Trophoblast cell (in vitro differentiated cells and primary cell): ENCODE results near the gene MSANTD2.

Source experiments
- DNase-seq, 2 donors: peaks; one replicate each; pipeline ENCODE4 v3.0.0-alpha.2; 2016
- H2AFZ ChIP-seq: 2 replicates; pipeline ENCODE4 v1.6.1; 2013; ENCODE audit warnings: low read length, moderate library complexity, mild to moderate bottlenecking; ENCODE audit not compliant: insufficient read depth, poor library complexity
- H2AK5ac ChIP-seq: 2 replicates; pipeline ENCODE4 v1.6.1; 2013; ENCODE audit warnings: mild to moderate bottlenecking, low read length
- H2BK120ac ChIP-seq: 2 replicates; pipeline ENCODE4 v1.6.1; 2013; ENCODE audit warnings: low read length, mild to moderate bottlenecking, moderate library complexity; ENCODE audit not compliant: insufficient read depth, poor library complexity
- H2BK12ac ChIP-seq: 2 replicates; pipeline ENCODE4 v1.6.1; 2013; ENCODE audit warnings: mild to moderate bottlenecking, low read length, moderate library complexity
- H2BK5ac ChIP-seq: 2 replicates; pipeline ENCODE4 v1.6.1; 2013; ENCODE audit warnings: low read length, low read depth, moderate library complexity, mild to moderate bottlenecking; ENCODE audit not compliant: poor library complexity
- H3K14ac ChIP-seq: 2 replicates; pipeline ENCODE4 v1.6.1; 2013; ENCODE audit warnings: mild to moderate bottlenecking, low read length
- H3K18ac ChIP-seq: 2 replicates; pipeline ENCODE4 v1.6.1; 2013; ENCODE audit warnings: mild to moderate bottlenecking, low read length
- H3K23ac ChIP-seq: 2 replicates; pipeline ENCODE4 v1.6.1; 2013; ENCODE audit warnings: low read length
- H3K27ac ChIP-seq: 2 replicates; pipeline ENCODE4 v1.5.1; 2013; ENCODE audit warnings: low read depth, mild to moderate bottlenecking, inconsistent platforms, low read length, moderate library complexity
- H3K27me3 ChIP-seq: 2 replicates; pipeline ENCODE4 v1.6.1; 2013; ENCODE audit warnings: inconsistent platforms, mild to moderate bottlenecking, low read length, moderate library complexity; ENCODE audit not compliant: insufficient read depth
- H3K36me3 ChIP-seq, 2 experiments: 1 replicate in 1 of 2; 2 replicates in 1 of 2; pipeline ENCODE4 v1.6.1; 2013; ENCODE audit warnings: low read length in 2 of 2, mild to moderate bottlenecking in 2 of 2, moderate library complexity in 1 of 2; ENCODE audit not compliant: insufficient read depth in 2 of 2, control insufficient read depth in 1 of 2
- H3K4ac ChIP-seq: 2 replicates; pipeline ENCODE4 v1.6.1; 2013; ENCODE audit warnings: low read depth, mild to moderate bottlenecking, low read length, moderate library complexity
- H3K4me1 ChIP-seq, 2 experiments: 1 replicate in 1 of 2; 2 replicates in 1 of 2; pipeline ENCODE4 v1.6.1; 2013; ENCODE audit warnings: low read length in 2 of 2, mild to moderate bottlenecking in 2 of 2, moderate library complexity in 1 of 2; ENCODE audit not compliant: insufficient read depth in 2 of 2, control insufficient read depth in 1 of 2
- H3K4me2 ChIP-seq: 2 replicates; pipeline ENCODE4 v1.6.1; 2013; ENCODE audit warnings: inconsistent platforms, mild to moderate bottlenecking, low read length, moderate library complexity
- H3K4me3 ChIP-seq: 2 replicates; pipeline ENCODE4 v1.5.1; 2013; ENCODE audit warnings: mild to moderate bottlenecking, low read depth, low read length, inconsistent platforms
- H3K79me1 ChIP-seq: one replicate; pipeline ENCODE4 v1.6.1; 2013; ENCODE audit warnings: low read length
- H3K79me2 ChIP-seq: 2 replicates; pipeline ENCODE4 v1.6.1; 2013; ENCODE audit warnings: low read length, mild to moderate bottlenecking; ENCODE audit not compliant: control insufficient read depth, insufficient read depth, poor library complexity
- H3K9ac ChIP-seq: 2 replicates; pipeline ENCODE4 v1.6.1; 2013; ENCODE audit warnings: mild to moderate bottlenecking, low read length
- H3K9me3 ChIP-seq: 2 replicates; pipeline ENCODE4 v1.6.1; 2013; ENCODE audit warnings: low read depth, mild to moderate bottlenecking, control low read depth, inconsistent platforms, low read length; ENCODE audit not compliant: insufficient read depth
- H4K12ac ChIP-seq: 2 replicates; pipeline ENCODE4 v1.6.1; 2013; ENCODE audit warnings: low read depth, mild to moderate bottlenecking, low read length, moderate library complexity
- H4K8ac ChIP-seq: 2 replicates; pipeline ENCODE4 v1.6.1; 2013; ENCODE audit warnings: low read depth, mild to moderate bottlenecking, low read length, moderate library complexity
- H4K91ac ChIP-seq: one replicate; pipeline ENCODE4 v1.6.1; 2013; ENCODE audit warnings: low read depth, mild to moderate bottlenecking, low read length, moderate library complexity
- WGBS: extraction: QIAGEN DNeasy Blood & Tissue Kit; methylation state at CpG from one replicate; pipeline ENCODE4 v1.1.7; 2013; ENCODE audit warnings: missing lambda C conversion rate; ENCODE audit not compliant: insufficient read length, insufficient coverage; ENCODE audit errors: extremely low coverage; 5-methylcytosine and 5-hydroxymethylcytosine counted together

MSANTD2 gene

GRCh38 chr11:124736736-124737135 is 63.5 kb downstream of the MSANTD2 start:
- H3K36me3 ChIP-seq: no peaks in the 10 kb centered on the region
- peaks cover 5% of the 10 kb centered on the region for H3K9me3 ChIP-seq
- no peaks in the 10 kb centered on the region for H3K79me1 ChIP-seq

GRCh38 chr11:124732230-124732629 is 68.0 kb downstream of the MSANTD2 start:
- no peak overlapping the region for H3K27ac ChIP-seq
- WGBS: no CpG with 5 or more reads among the region's 4 CpGs
- no peak overlapping the region for H3K18ac ChIP-seq
- no peak overlapping the region for H3K4me3 ChIP-seq
- no peak overlapping the region for H3K4me2 ChIP-seq
- no peaks in the 10 kb centered on the region for H3K9me3 ChIP-seq
- H4K12ac ChIP-seq: no peak overlapping the region
- no peak for DNase-seq
- H2BK120ac ChIP-seq: no peak overlapping the region
- H2BK5ac ChIP-seq: no peak overlapping the region
- no peaks in the 10 kb centered on the region for H3K79me1 ChIP-seq
- H3K79me2 ChIP-seq: no peaks in the 10 kb centered on the region
- no peak overlapping the region for H2BK12ac ChIP-seq
- no peak overlapping the region for H3K9ac ChIP-seq
- H3K14ac ChIP-seq: no peak overlapping the region
- H4K91ac ChIP-seq: no peak overlapping the region
- no peak overlapping the region for H2AK5ac ChIP-seq
- no peak overlapping the region for H3K23ac ChIP-seq
- H3K4me1 ChIP-seq: no peaks in the 10 kb centered on the region
- H3K27me3 ChIP-seq: peaks cover 3% of the 10 kb centered on the region
- no peak overlapping the region for H2AFZ ChIP-seq
- no peak overlapping the region for H4K8ac ChIP-seq
- H3K4ac ChIP-seq: no peak overlapping the region
- no peaks in the 10 kb centered on the region for H3K36me3 ChIP-seq

More at GRCh38 chr11:124736736-124737135, 63.5 kb downstream of the MSANTD2 start:
- no CpG with 5 or more reads among the region's 3 CpGs for WGBS
- H4K12ac ChIP-seq: no peak overlapping the region
- H2BK5ac ChIP-seq: no peak overlapping the region
- DNase-seq: no peak
- H2BK12ac ChIP-seq: no peak overlapping the region
- no peak overlapping the region for H3K4me2 ChIP-seq
- H2BK120ac ChIP-seq: no peak overlapping the region
- H3K14ac ChIP-seq: no peak overlapping the region
- no peak overlapping the region for H3K9ac ChIP-seq
- H3K4me1 ChIP-seq: peaks cover 8 to 9% of the 10 kb centered on the region in 2 experiments
- H3K18ac ChIP-seq: no peak overlapping the region
- H3K4ac ChIP-seq: no peak overlapping the region
- H4K8ac ChIP-seq: no peak overlapping the region
- no peak overlapping the region for H2AK5ac ChIP-seq
- H3K27ac ChIP-seq: no peak overlapping the region
- no peak overlapping the region for H3K4me3 ChIP-seq
- no peaks in the 10 kb centered on the region for H3K79me2 ChIP-seq
- H4K91ac ChIP-seq: no peak overlapping the region
- no peak overlapping the region for H2AFZ ChIP-seq
- peaks cover 40% of the 10 kb centered on the region for H3K27me3 ChIP-seq
- no peak overlapping the region for H3K23ac ChIP-seq

- Histone ChIP-seq H2BK12ac (no peak overlapping the region), H3K4me1 (no peaks in the 10 kb centered on the region), H3K27ac (no peak overlapping the region), H2BK120ac (no peak overlapping the region), H3K27me3 (no peaks in the 10 kb centered on the region), H2BK5ac (no peak overlapping the region), H2AK5ac (no peak overlapping the region), H4K91ac (no peak overlapping the region), H3K4me3 (no peak overlapping the region), H3K9ac (no peak overlapping the region), H4K8ac (no peak overlapping the region), H3K18ac (no peak overlapping the region), H2AFZ (no peak overlapping the region), H3K79me2 (no peaks in the 10 kb centered on the region), H3K4ac (no peak overlapping the region), H3K79me1 (no peaks in the 10 kb centered on the region), H3K23ac (no peak overlapping the region), H3K14ac (no peak overlapping the region), H3K9me3 (no peaks in the 10 kb centered on the region), H3K4me2 (no peak overlapping the region), H4K12ac (no peak overlapping the region), H3K36me3 (no peaks in the 10 kb centered on the region)
- whole genome bisulfite sequencing: no CpG with 5 or more reads among the region's 4 CpGs
- DNase-seq: no peak
Observed at GRCh38 chr11:124729571-124729970, 70.6 kb downstream of the MSANTD2 start.

GRCh38 chr11:124728134-124728533 is 72.1 kb downstream of the MSANTD2 start:
- H2AFZ ChIP-seq: no peak overlapping the region
- no peaks in the 10 kb centered on the region for H3K79me1 ChIP-seq
- H2AK5ac ChIP-seq: no peak overlapping the region
- no peak overlapping the region for H4K8ac ChIP-seq
- no peak overlapping the region for H3K9ac ChIP-seq
- H2BK120ac ChIP-seq: no peak overlapping the region
- H4K91ac ChIP-seq: no peak overlapping the region
- no CpG with 5 or more reads among the region's 2 CpGs for WGBS
- no peak overlapping the region for H3K4me3 ChIP-seq
- no peak overlapping the region for H3K27ac ChIP-seq
- H3K79me2 ChIP-seq: no peaks in the 10 kb centered on the region
- DNase-seq: no peak
- no peak overlapping the region for H3K14ac ChIP-seq
- H3K4me2 ChIP-seq: no peak overlapping the region
- H3K4me1 ChIP-seq: no peaks in the 10 kb centered on the region
- no peak overlapping the region for H2BK5ac ChIP-seq
- no peak overlapping the region for H4K12ac ChIP-seq
- H3K4ac ChIP-seq: no peak overlapping the region
- H3K27me3 ChIP-seq: peaks cover 2% of the 10 kb centered on the region
- H3K23ac ChIP-seq: no peak overlapping the region
- H3K9me3 ChIP-seq: no peaks in the 10 kb centered on the region
- H3K18ac ChIP-seq: no peak overlapping the region
- no peak overlapping the region for H2BK12ac ChIP-seq
- H3K36me3 ChIP-seq: no peaks in the 10 kb centered on the region
